ENCODE measurements around the gene SPESP1. TPM values are rescaled to one million over a fixed set of nuclear protein-coding genes. Genes with fewer than 3 reads are reported as not detected.

SPESP1 gene
- total and polyA plus RNA-seq, 2 donors (not counting 1 experiment from before 2014, with no cell fraction given) = 0.13 to 1.1 TPM

- no peaks in the 10 kb centered on the region for H3K4me1 Mint-ChIP-seq
- no peak overlapping the region for H3K4me3 Mint-ChIP-seq
- H3K36me3 ChIP-seq (replicated peaks in 1 of 2; ENCODE audit: control extremely low read depth in 1 of 2, control insufficient read depth in 1 of 2, extremely low read depth in 1 of 2, insufficient read depth in 2 of 2, low read length in 1 of 2) = no peaks in the 10 kb centered on the region
- no peak overlapping the region for H3K4me2 ChIP-seq (replicated peaks; ENCODE audit: low read depth, low read length, poor library complexity, severe bottlenecking)
- H3K9ac ChIP-seq (ENCODE audit: low read length) = no peak overlapping the region
- H4K20me1 ChIP-seq (ENCODE audit: control insufficient read depth, insufficient read depth, low read length, poor library complexity, severe bottlenecking) = no peaks in the 10 kb centered on the region
- DNase-seq (no peak), ATAC-seq (ENCODE audit: low read depth) (no peak)
- no peaks in the 10 kb centered on the region for H3K79me2 ChIP-seq (ENCODE audit: control insufficient read depth, insufficient read depth, low read length)
- H3K9me3 ChIP-seq (ENCODE audit: control extremely low read depth in 1 of 3, control insufficient read depth in 2 of 3, insufficient read depth in 1 of 3, low read length in 2 of 3) = no peaks in the 10 kb centered on the region
- TF ChIP-seq EZH2 (IDR thresholded peaks at IDR 0.05; ENCODE audit: borderline replicate concordance, insufficient read depth, low read depth, low read length, poor library complexity, severe bottlenecking) (no peak), CTCF (IDR thresholded peaks at IDR 0.05) (no peak)
- H3K27ac Mint-ChIP-seq = no peak overlapping the region
- intact Hi-C loops (cut with micrococcal nuclease) = no loop called here
- no peak overlapping the region for H3K27ac ChIP-seq (ENCODE audit: low read length in 2 of 2)
- H3K9me3 Mint-ChIP-seq (ENCODE audit: insufficient read depth) = no peaks in the 10 kb centered on the region
- ChIA-PET POLR2A (no interaction called here), CTCF (interaction anchor here (1.4 kb wide), 1 partner anchor 34 kb away, joined by 6 read pairs; no protein-coding TSS in a partner anchor)
- H3K27me3 Mint-ChIP-seq = peaks cover 21% of the 10 kb centered on the region
- no peaks in the 10 kb centered on the region for H3K4me1 ChIP-seq (ENCODE audit: control insufficient read depth in 2 of 2, insufficient read depth in 2 of 2, low read length in 2 of 2)
- no peak overlapping the region for H2AFZ ChIP-seq (ENCODE audit: insufficient read depth, low read depth, low read length, poor library complexity, severe bottlenecking)
- H3K27me3 ChIP-seq (replicated peaks in 1 of 4; ENCODE audit: control extremely low read depth in 1 of 4, control insufficient read depth in 3 of 4, insufficient read depth in 4 of 4, low read length in 3 of 4) = no peaks in the 10 kb centered on the region
- no peak overlapping the region for H3K4me3 ChIP-seq (ENCODE audit: control extremely low read depth in 1 of 5, extremely low read depth in 1 of 5, insufficient read depth in 1 of 5, low read depth in 2 of 5, low read length in 4 of 5)
Measured at GRCh38 chr15:68909601-68910100, 20.7 kb upstream of the SPESP1 start.

- H3K4me1 Mint-ChIP-seq = no peaks in the 10 kb centered on the region
- Histone ChIP-seq H3K4me3 (ENCODE audit: control extremely low read depth in 1 of 5, extremely low read depth in 1 of 5, insufficient read depth in 1 of 5, low read depth in 2 of 5, low read length in 4 of 5) (no peak overlapping the region), H3K27me3 (replicated peaks in 1 of 4; ENCODE audit: control extremely low read depth in 1 of 4, control insufficient read depth in 3 of 4, insufficient read depth in 4 of 4, low read length in 3 of 4) (no peaks in the 10 kb centered on the region), H2AFZ (ENCODE audit: insufficient read depth, low read depth, low read length, poor library complexity, severe bottlenecking) (no peak overlapping the region), H4K20me1 (ENCODE audit: control insufficient read depth, insufficient read depth, low read length, poor library complexity, severe bottlenecking) (no peaks in the 10 kb centered on the region), H3K4me2 (replicated peaks; ENCODE audit: low read depth, low read length, poor library complexity, severe bottlenecking) (no peak overlapping the region), H3K9me3 (ENCODE audit: control extremely low read depth in 1 of 3, control insufficient read depth in 2 of 3, insufficient read depth in 1 of 3, low read length in 2 of 3) (no peaks in the 10 kb centered on the region), H3K27ac (ENCODE audit: low read length in 2 of 2) (no peak overlapping the region), H3K36me3 (replicated peaks in 1 of 2; ENCODE audit: control extremely low read depth in 1 of 2, control insufficient read depth in 1 of 2, extremely low read depth in 1 of 2, insufficient read depth in 2 of 2, low read length in 1 of 2) (no peaks in the 10 kb centered on the region), H3K79me2 (ENCODE audit: control insufficient read depth, insufficient read depth, low read length) (no peaks in the 10 kb centered on the region), H3K4me1 (ENCODE audit: control insufficient read depth in 2 of 2, insufficient read depth in 2 of 2, low read length in 2 of 2) (no peaks in the 10 kb centered on the region), H3K9ac (ENCODE audit: low read length) (no peak overlapping the region)
- DNase-seq (no peak), ATAC-seq (ENCODE audit: low read depth) (no peak)
- CTCF ChIA-PET = interaction anchor here (1.1 kb wide), 1 partner anchor 11 kb away, joined by 3 read pairs; no protein-coding TSS in a partner anchor
- no peak overlapping the region for H3K27ac Mint-ChIP-seq
- POLR2A ChIA-PET = no interaction called here
- intact Hi-C loops (cut with micrococcal nuclease) = no loop called here
- H3K9me3 Mint-ChIP-seq (ENCODE audit: insufficient read depth) = no peaks in the 10 kb centered on the region
- H3K27me3 Mint-ChIP-seq = peaks cover 24% of the 10 kb centered on the region
- TF ChIP-seq EZH2 (IDR thresholded peaks at IDR 0.05; ENCODE audit: borderline replicate concordance, insufficient read depth, low read depth, low read length, poor library complexity, severe bottlenecking) (no peak), CTCF (IDR thresholded peaks at IDR 0.05) (no peak)
- no peak overlapping the region for H3K4me3 Mint-ChIP-seq
Measured at GRCh38 chr15:68910341-68910740, 20.0 kb upstream of the SPESP1 start.

All from B cell (primary cell).